ENCODE measurements around the gene CPEB4.

DNA sequence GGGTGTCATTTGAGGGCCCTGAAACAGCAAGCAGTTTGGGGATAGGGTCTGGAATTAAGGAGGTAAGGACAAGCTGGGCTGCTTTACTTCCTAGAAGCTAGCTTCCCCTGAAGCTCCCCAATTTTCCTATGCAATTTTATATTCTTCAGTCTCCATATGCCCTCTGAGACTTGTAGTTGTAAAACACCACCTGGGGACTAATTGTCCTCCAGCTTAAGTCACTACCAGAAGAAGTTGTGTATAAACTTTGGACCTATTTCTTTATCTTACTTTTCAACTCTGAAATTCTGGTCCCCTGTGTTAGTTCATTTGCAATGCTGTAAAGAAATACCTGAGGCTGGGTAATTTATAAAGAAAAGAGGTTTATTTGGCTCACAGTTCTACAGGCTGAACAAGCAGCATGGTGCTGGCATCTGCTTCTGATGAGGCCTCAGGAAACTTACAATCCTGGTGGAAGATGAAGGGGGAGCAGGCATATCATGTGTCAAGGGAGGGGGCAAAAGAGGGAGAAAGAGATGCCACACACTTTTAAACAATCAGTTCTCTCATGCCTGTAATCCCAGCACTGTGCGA lies 41.1 kb upstream of the CPEB4 start:
- TF ChIP-seq, protein P1, sequence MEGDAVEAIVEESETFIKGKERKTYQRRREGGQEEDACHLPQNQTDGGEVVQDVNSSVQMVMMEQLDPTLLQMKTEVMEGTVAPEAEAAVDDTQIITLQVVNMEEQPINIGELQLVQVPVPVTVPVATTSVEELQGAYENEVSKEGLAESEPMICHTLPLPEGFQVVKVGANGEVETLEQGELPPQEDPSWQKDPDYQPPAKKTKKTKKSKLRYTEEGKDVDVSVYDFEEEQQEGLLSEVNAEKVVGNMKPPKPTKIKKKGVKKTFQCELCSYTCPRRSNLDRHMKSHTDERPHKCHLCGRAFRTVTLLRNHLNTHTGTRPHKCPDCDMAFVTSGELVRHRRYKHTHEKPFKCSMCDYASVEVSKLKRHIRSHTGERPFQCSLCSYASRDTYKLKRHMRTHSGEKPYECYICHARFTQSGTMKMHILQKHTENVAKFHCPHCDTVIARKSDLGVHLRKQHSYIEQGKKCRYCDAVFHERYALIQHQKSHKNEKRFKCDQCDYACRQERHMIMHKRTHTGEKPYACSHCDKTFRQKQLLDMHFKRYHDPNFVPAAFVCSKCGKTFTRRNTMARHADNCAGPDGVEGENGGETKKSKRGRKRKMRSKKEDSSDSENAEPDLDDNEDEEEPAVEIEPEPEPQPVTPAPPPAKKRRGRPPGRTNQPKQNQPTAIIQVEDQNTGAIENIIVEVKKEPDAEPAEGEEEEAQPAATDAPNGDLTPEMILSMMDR (IDR thresholded peaks at IDR 0.05; ENCODE audit: low read depth, low read length) = no peak
- no peak for TF ChIP-seq EZH2phosphoT487 (IDR thresholded peaks at IDR 0.05; ENCODE audit: low read depth)

Measured in OCI-LY3 (cell line).